HG03066 (cell line): ENCODE measurements around the gene HK1.
A peak's percentile ranks its signal among the peaks of the same experiment; 100 is the strongest.
"Not testable (repeated sequence)": the region's sequence is repeated elsewhere in the genome, so short reads cannot be mapped to it uniquely, and the experiment has no call there.

ENCODE experiments used
- ATAC-seq: cut with Tn5 transposase; IDR thresholded peaks from one replicate; pipeline ENCODE4 v1.9.1; 2021; ENCODE audit warnings: low read depth; ENCODE audit not compliant: unreplicated experiment

Gene HK1

DNA sequence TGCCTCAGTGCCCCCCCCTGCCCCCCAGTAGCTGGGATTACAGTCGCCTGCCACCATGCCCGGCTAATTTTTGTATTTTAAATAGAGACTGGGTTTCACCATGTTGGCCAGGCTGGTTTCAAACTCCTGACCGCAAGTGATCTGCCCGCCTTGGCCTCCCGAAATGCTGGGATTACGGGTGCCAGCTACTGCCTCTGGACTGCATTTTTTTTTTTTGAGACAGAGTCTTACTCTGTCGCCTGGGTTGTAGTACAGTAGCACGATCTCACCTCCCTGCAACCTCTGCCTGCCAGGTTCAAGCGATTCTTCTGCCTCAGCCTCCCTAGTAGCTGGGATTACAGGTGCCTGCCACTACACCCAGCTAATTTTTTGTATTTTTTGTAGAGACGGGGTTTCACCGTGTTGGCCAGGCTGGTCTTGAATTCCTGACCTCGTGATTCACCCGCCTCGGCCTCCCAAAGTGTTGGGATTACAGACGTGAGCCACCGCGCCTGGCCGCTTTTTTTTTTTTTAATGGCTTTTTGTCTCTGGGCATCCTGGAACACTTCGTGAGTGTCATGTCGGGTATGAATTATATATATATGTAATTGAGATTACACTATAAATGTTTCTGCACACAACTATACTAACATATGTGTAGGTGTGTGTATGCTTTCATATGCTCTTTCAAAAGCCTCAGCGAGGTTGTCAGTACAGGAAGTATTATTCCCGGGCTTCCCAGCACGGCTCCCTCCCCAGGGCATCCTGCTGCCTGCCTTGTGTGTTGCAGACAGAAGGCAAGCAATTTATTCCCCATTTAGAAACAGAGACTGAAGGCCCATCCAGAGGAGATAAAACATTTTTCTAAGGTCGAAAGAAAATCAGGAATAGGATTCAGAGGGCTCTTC is 47.6 kb downstream of the HK1 start:
- not testable (repeated sequence) for ATAC-seq

DNA sequence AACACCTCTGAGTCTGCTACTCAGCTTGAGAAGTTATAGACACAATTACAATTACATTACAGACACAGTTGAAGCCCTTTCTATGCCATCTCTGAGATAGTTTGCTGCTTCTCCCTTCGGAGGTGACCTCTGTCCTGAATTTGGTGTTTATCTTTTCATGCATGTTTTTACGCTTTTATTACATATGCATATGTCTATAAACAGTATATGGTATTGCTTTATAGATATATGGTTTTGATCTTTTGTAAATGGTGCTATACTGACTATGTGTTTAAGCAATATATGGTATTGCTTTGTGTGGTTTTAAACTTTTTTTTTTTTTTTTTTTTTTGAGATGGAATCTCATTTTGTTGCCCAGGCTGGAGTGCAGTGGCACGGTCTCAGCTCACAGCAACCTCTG is 48.4 kb downstream of the HK1 start:
- no peak for ATAC-seq

DNA sequence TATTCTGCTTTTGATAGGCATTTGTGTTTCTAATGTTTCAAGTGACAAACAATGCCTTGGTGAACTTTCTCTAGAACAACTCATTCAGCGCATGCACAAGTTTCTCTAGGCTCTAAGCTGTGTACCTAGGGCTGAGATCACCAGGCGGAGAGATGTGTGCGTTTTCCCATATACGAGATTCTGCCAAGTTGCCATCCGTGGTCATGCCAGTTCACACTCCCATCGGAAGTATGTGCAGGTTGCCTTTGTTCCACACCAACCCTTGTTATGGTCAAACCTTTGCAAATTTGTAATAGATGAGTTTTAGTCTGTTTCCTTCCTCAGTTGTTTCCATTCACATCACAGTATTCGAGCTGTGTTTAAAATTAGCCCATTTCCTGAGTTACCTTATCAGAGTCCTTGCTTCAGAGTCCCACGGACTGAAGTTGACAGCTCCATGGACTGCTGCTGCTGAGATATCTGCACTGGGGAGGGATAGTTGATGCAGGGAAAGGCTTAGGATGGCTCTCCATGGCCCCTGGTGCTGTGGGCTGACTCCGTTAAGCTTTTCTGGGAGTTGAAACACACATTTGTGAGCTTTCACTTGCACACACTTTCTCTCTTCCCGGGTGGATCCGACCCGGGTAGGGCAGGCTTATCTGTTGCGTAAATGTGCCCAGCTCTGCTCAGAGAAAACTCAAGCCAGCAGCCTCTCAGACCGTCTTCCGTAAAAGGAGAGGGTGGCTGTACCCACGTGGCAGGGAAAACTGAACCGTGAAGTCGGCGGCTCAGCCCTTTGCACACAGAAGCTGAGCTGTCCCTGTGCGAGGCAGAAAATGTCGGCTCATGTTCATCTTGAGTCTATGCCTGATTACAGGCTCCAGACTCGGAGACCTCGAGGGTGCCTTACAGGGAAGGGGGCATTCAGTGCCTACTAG is 49.4 kb downstream of the HK1 start:
- peak; percentile 77 for ATAC-seq

DNA sequence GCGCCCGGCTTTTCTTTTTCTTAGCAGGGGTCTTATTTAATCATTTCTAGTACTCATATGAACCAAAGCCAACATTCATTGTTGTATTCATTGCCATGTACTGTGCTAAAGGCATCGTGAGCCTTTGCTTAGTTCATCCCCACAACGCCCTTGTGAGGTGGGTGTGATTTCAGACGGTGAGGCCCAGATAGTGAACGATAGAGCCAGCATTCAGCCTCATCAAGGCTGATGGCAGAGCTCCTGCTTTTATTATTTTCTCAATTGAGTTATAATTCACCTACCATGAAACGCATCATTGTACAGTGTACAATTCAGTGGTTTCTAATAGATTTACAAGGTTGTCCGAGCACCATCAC is 50.1 kb downstream of the HK1 start:
- ATAC-seq: no peak

DNA sequence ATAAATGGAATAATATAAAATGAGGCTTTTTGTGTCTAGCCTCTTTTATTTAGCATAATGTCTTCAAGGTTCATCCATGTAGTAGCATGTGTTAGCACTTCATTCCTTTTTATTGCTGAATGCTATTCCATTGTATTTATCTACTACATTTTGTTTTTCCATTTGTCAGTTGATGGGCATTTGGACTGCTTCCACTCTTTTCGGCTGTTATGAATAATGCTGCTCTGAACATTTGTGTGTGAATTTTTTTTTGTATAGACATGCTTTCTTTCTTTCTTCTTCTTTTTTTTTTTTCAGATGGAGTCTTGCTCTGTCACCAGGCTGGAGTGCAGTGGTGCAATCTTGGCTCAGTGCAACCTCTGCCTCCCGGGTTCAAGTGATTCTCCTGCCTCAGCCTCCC is 50.6 kb downstream of the HK1 start:
- not testable (repeated sequence) for ATAC-seq

DNA sequence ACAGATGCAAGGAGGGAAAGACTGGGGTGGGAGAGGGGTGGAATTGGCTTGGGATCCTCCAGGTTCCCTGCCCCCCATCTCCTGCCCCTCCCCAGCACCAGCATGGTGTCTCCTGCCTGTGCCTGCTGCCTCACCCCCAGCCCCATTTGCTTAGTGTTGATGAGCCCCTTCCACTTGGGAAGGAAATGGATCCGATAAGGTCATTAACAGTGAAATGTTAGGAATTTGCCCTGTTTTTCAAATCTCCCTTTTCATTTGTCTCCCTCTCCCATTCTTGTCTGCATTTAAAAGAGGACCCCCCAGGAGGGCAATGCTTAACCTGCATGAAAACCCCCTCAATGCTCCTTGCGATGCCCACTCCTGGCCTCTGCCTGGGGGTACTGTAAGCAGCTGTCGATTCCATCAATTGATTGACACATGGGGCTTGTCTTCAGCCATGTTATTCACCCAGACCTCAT is 51.5 kb downstream of the HK1 start:
- no peak for ATAC-seq

DNA sequence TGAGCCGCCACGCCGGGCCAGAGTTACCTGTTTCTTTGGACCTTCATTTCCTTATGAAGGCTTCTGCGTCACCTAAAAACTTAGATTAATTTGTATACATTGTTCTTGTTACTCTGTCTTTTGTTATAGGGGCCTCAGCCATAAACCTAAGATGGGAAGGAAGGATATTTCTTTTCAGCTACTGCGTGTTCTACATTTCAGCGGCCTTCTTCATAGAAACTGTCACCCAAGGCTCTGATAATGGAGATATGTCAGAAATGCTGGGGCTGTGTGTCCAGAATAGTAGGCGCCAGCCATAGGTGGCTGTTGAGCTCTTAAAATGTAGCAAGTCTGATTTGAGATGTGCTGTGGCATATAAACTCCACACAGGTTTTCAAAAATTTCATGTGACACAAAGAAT is 52.9 kb downstream of the HK1 start:
- no peak for ATAC-seq

DNA sequence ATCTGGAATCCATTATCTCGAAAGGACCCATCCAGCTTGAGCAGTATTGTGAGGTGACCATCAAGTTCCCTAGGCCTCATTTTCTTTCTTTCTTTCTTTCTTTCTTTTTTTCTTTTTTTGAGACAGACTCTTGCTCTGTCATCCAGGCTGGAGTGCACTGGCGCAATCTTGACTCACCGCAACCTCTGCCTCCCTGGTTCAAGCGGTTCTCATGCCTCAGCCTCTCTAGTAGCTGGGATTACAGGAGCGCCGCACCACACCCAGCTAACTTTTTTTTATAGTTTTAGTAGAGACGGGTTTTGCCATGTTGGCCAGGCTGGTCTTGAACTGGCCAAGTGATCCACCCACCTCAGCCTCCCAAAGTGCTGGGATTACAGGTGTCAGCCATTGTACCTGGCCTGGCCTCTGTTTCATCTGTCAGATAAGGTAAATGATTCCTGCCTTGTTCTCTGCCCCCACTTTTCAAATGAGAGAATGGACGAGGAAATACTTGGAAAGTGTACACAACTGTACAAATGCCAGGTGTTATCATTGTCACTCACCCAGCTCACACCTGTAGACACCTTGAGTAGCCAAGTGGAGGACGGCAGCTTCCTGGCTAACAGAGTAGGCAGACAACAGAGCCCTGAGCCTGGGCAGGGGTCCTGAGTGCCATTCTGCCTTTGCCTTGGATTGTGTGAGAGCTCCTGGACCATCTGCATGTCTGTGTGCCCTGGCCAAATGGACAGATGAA is 54.1 kb downstream of the HK1 start:
- no peak for ATAC-seq

DNA sequence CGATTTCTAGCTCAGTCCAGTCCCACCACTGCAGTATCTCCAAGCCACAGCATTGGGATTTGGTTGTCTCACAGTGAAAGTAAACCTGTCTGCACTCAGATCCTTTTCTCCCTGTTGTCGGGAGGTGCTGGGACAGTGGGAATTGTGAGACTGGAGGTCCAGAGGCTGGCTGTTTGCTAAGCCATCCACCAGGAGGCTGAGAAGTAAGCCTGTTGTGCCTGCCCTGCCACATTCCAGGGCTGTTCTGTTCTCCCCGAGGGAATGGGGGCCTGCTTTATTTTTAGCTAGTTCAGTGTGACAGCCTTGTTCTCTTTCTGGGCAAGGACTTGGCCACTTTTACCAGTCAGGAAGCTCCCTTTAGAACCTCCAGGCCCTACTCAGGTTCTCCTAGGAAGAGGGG is 54.9 kb downstream of the HK1 start:
- no peak for ATAC-seq

DNA sequence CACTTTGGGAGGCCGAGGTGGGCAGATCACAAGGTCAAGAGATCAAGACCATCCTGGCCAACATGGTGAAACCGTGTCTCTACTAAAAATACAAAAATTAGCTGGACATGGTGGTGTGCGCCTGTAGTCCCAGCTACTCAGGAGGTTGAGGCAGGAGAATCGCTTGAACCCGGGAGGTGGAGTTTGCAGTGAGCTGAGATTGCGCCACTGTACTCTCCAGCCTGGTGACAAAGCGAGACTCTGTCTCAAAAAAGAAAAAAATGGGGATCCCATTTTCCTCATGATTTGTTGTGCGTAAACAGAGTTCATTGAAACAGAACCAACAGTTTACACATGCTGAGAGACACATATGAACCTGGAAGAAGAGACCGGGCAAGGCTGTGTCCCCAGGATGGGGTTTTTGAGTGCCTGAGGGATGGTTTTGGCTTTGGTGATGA is 55.6 kb downstream of the HK1 start:
- not testable (repeated sequence) for ATAC-seq

DNA sequence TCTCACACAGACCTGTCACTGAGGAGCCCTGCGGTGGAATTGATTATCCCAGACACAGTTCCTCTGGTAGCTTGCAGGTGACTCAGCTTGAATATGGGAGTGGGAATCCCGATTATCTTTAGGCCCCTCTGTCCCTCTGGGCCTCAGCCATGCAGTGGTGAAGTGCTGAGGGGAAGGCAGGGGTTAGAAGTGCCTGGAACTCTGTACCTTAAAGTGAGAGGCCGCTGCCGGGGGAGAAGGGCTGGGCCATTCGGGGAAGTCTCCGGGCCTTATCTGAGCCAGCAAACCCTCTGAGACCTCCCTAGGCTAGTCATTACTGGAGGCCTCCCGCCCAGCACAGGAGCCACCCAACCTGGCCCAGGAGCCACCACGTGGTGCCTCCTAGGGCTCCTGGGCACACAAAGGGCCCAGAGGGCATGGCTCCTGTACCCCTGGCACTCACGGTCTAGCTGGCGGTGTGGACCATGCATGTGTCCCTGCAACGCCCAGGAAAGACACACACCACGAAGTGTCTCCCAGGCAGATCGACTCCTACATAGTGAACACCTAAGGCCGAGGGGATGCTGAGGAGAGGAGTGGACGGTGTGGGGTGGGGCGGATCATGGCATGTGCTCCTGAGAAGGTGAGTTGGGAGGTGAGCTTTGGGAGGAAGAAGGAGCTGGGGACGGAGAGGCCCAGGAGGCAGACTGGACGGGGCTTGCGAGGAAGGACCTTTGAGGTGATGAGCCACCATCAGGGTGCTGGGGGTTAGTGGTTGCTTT is 56.2 kb downstream of the HK1 start:
- no peak for ATAC-seq

DNA sequence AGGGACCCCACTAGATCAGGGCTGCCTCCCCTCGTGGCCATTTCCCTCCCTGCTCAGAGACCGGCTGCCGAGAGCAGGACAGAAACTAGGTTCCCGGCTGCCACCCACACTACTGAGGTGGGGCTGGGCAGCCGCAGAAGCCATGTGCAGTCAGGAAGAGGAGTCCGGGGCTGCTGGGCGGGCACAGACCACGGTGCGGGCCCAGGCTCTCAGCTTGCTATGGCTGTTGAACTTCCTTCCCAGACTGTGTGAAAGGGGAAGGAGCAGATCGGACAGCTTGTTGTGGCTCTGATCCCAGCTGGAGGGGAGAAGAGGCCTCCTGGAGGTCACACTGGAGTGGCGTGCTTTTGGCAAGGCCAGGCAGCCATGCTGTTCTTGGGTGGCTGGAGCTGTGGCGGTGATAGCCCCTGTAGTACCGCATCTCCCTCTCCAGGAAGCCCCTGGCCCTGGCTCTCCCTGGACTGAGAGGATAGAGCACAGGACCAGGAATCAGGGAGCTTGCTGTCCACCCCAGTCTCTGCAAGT is 56.8 kb downstream of the HK1 start:
- no peak for ATAC-seq

DNA sequence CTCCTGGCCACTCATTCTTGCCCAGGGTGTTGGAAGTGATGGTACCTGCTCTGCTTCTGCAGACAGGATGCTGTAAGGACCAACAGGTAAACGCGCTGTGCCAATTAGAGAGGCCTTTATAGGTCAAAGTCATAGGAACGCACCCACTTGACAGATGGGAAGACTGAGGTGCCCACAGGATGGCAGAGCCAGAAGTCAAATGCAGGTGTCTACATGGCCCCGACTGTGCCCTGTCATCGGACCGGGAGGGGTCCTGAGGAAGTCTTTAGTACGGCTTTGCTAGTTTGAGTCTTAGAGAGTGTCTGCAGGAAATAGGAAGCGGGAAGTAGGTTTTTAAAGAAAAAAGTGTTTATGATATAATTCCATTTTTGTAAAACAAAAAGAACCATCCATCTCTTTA is 57.3 kb downstream of the HK1 start:
- ATAC-seq: no peak

DNA sequence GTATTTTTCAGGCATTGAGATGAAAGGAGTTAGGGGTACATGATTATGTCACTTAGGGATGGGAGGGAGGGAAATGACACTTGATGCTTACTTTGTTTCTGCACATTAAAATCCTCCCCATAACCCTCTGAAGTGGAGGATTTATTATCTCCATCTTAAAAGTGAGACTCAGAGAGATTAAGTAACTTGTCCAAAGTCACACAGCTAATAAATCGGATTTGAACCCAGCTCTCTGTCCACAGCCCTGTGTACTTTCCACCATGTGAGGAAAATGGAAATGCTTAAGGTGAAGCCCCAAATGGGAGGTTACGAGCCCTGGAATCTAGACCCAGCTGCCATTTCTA is 58.6 kb downstream of the HK1 start:
- no peak for ATAC-seq

DNA sequence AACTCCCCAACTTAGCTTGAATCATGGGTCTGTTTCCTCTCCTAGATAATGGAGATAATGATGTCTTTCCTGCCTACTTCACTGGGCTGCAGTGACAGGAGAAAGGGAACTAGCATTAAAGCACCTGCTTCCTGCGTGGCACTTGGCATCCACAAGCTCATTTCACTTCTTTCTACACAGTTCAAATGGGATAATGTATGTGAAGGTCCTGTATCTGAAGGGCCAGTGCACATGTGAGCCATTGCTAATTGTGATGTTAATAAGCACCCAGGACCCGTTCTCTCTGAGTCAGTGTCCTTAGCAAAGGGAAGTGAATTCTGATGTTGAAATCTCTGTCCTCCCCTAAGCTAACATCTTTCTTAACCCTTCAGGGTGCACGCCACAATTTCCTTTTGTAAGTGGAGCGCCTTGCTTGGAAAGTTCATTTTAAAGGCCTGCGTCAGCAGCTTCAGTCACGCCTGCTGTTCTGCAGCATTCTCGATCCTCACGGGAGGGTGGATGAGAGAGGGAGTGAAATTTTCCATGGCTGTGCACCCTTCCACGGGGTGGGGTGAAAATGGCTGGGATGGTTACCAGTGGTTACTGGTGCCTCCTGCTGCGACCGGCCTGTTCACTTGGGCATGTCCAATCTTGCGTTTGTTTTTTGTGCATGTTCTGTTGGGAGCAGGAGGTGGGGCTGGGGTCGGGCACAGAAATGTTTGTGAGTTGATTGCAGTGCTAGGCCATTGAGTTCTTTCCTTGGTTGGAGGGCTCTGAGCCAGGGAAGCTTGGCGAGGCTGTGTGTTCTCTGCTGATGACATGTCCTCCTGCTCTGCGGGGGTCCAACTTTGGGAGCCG is 59.2 kb downstream of the HK1 start:
- ATAC-seq: no peak

DNA sequence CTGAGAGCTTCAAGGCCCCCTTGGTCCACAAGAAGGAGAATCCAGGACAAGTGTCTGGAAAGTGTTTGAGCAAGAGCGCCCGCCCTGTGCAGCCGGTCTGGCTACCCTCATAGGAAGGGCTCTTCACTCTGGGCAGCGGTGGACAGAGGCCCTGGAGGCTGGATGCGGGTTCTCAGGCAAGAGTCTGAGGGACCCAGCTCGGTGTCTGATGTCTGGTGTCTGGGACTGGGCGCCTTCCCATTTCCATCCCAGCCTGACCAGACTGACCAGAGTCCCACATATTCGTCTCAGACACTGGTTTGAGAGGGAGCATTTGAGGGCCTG is 59.8 kb downstream of the HK1 start:
- no peak for ATAC-seq

DNA sequence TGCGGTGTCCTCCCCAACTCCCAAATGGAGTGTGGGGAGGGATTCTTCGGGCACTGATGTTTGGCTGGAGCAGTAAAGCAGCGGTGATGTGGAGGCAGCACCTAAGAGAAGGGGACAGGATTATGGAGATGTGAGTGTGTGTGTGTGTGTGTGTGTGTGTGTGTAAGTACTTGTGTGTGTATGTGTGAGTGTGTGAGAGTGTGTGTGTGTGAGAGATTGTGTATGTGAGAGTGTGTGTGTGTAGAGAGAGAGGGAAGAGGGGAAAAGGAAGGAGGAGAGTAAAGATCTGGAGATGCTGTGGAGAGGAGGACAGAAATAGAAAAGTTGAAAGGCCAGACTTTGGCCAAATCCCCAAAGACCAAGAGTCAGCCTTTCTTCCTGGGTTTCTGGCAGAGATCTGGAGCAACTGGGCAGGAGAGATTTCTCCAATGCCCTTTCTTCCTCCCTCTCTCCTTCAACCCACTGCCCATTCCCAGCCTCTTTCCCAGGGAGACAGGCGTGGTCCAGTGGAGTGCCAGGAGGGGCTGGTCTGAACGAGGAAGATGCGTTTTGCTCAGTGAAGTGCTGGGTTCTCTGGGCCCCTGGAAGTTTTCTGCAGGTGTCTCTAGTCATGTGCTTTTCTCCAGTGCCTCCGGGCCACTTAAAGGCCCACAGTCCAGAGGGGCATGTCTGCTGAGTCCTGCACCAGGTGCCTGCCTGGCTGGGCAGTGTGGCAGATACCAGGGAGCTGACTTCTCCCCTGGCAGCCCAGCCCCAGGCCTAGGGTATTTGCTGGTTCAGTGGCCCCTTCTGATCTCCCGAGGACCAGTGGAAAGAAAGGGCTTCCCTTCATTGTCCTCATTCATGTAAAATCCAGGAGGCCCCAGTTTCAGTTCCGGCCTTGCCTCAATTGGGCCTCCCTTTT is 60.5 kb downstream of the HK1 start:
- ATAC-seq: no peak

DNA sequence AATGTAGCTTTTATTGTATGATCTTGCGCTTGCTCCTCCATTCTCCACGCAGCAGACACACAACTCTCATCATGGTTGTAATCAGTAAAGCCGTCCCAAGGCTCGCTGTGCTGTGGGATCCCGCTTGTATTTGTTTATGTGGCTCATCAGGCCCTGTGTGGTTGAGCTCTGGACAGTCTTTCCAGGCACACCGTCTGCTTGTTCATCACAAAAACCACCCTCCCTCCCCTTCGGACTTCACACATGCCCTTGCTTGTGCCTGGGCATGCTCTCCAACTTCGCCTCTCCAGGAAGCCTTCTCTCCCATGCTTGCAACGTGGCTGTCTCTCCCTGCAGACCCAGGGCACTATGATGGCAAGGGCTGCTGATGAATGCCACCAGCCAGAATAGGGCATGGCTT is 62.4 kb downstream of the HK1 start:
- ATAC-seq: no peak
